Smooth muscle cell of the brain vasculature (primary cell): ENCODE measurements around the gene BID.

Experiments
- DNase-seq: peaks from one replicate; pipeline ENCODE4 v3.0.0-alpha.2; 2012; ENCODE audit warnings: low read depth, low spot score

The BID gene

DNA sequence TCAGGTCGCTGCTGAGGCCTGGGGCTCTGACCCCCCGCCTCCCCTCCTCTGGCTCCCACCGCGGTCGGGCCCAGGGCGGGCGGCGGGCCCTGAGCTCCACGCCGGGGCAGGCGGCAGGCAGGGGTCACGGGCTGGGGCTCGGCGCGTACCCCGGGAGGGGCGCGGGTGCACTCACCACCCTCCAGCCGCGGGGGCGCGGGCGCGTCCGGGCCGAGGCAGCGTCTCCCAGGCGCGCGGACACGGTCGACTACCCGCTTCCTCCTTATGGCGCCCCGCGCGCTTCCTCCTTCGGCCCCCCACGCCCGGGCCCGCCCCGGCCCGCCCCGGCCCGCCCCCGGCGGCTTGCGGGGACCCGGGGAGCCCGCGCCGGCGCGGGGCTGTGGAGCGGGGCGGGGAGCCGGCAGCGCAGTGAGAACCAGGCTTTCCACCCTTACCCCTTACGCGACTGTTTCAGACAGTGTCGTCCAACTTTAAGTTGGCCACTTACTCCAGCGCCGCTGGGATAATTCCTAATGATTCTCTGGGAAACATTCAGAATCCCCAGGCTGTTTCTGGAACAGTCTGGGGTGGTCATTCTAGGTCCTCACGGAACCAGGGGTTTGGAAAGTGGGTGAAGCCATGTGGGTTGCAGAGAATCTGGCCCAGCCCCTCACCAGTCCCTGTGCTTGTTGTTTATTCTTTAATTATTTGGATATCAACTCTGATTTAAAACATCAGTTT, at the start of gene BID:
TSS of gene BID (minus strand) at position 264 of the 720 bp plus-strand sequence. CDS start 24,353 bp downstream, outside the sequence.
- DNase-seq, result no peak

DNA sequence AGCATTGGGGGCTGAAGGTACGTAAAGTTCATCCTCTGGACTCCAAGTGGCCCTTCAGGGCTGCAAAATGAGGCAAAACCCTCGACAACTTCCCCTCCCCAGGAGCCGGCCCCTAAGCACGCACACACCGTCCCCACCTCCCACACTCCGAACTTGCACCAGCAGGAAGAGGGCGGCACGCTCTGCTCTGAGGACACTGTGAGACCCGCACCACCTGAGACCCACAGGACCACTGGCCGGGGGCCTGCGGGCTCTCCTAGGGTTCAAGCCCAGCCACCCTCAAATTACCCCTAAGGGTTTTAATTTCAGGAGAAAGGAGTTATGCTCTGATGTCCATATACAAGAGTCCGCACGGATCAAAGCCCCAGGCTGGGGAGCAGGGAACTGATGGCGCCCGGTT, 49.7 kb upstream of the BID start:
- no peak for DNase-seq

DNA sequence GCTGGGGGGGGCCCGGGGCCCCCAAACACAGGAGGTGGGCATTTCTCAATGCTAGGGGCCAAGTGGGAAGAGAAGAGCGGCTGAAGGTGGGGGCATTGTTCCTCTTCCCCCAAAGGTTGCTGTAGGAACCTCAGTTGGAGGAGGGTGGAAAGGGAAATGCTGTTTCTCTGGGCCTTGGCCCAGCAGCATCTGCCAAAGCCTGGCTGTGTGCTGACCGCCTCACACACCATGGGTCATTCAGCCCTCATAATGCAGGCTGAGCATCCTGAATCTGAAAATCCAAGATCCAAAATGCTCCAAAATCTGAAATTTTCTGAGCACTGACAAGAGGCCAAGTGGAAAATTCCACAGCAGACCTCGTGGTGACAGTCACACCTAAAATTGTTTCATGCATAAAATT, 49.0 kb upstream of the BID start:
- DNase-seq, result no peak

DNA sequence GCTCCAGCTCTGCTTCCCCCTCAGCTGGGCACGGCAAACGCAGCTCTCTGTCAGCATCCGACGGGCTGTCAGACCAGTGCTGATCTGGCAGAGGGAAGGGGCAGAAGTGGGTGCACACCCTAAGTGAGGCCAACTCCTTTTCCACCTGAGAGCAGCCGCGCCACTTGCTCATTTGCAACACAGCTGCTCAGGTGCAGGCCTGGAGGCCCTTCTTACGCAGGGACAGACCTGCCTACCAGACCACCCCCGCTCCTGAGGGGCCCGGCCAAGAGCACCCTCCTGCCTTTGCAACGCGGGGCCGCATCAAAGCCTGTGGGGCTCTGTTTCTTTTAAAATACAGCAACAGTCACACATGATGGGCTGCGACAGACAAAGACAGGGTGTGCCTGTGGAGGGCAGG, 47.8 kb upstream of the BID start:
- no peak for DNase-seq

DNA sequence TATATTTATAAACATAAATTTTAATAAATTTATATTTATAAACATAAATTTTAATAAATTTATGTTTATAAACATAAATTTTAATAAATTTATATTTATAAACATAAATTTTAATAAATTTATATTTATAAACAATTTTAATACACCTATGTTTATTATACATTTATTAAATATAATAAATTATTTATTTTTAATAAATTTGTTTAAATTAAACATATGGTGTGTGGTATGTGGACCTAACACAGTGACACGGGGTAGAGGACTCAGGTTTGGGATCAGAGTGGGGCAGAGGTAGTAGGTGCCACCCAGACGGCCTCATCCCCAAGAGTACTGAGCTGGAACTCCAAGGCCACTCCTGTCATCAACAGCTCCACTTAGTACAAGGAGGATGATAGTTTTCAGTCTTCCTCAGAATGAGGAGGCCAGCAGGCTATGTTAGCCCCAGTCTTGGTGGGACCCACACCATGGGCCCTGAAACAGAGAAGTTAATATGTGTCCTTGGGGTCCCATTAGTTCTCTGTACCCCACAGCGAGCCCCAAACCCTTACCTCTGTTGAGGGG, 46.7 kb upstream of the BID start:
- DNase-seq, result no peak

DNA sequence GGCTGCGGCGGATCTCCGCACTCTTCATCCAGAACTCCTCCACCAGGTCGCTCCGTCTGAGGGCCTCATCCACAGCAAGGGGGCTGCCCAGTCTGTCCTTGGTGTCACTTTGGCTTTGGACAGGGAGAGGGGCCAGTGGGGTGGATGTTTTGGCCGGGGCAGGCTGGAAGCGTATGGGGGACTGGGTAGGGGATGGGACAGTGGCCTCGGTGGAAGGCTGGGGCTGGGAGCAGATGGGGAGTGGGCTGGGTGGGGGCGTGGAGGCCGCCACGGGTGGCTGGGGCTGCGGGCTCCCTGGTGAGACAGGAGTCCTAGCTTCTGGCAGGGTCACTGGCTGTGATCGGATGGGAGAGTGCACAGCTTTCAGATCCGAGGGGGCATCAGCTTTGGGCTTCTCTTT, 44.4 kb upstream of the BID start:
- no peak for DNase-seq

DNA sequence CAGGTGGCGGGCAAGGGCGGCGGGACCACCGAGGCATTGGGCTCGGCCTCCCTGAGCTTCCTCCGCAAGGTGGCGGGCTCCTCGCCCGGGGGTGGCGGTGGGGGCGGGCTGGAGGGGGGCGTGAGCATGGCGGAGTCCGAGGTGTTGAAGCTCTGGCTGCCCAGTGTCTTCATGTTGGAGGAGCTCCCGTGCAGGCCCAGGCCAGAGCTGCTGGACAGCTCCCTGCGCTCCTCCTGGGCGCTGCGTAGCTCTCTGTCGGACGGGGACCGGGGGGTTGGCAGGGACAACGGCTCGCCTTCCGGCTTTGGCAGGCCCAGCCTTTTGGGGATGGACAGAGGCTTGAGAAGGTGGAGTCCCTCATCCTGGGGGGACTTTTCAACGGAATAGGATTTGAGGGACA, 43.9 kb upstream of the BID start:
- no peak for DNase-seq

DNA sequence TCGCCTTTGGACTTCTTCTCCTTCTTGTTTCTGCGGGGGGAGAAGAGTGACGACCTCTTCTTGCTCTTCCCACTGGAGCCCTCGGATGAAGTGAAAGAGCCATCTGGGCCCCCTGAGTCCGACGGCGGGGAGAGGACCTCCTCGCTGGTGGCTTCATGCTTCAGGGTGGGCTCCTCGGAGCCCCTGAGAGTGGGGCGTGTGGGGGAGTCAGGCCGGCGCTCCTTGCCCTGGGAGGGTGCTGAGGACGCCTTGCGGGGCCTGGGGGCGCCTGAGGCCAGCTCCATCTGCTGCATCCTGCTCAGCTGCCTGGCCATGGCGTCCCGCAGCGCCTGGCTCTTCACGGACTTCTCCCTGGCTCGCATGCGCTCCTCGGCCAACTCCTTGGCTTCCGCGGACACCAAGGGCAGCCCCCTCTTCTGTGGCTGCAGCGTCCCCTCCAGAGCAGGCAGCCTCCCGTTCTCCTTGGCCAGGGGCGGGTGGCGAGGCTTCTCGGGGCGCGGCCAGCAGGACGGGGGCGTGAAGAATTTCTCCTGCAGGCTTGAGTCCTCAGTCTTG, 43.3 kb upstream of the BID start:
- DNase-seq, result no peak

DNA sequence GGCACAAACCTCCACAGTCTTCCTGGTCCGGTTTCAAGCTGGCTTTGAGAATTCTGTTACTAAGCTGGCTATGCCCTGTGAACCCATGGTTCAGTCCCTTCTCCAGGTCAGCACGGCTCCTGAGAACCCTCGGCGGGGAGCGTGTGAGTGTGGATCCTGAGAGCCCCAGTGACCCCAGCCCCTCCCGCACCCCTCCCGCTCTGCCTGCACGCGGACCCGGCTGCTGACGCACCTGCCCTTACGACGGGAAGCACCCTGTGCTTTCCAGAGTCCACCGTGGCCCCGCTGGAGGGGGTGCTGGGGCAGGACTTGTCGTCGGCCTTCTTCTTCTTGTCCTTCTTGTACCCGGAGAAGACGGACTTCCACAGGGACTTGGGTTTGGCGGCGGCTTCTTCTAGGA, 42.8 kb upstream of the BID start:
- DNase-seq, result no peak

DNA sequence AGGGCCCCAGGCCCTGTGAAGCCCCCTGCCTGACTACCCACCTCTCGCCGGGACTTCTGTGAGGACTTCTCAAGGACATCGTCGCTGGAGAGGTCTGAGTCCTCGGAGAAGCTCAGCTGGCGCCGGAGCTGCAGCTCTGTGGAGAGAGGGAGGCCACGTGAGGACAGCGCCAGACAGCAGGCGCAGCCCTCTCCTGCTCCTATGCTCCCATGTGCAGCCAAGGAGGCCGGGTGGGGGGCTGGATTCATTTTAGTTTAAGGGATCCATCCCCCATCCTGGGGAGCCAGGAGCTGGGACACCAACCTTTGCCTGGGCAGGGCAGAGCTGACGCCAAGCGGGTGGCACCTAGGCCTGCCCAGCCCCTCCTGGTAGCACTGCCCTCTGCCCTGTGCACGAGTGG, 42.4 kb upstream of the BID start:
- DNase-seq, result no peak

DNA sequence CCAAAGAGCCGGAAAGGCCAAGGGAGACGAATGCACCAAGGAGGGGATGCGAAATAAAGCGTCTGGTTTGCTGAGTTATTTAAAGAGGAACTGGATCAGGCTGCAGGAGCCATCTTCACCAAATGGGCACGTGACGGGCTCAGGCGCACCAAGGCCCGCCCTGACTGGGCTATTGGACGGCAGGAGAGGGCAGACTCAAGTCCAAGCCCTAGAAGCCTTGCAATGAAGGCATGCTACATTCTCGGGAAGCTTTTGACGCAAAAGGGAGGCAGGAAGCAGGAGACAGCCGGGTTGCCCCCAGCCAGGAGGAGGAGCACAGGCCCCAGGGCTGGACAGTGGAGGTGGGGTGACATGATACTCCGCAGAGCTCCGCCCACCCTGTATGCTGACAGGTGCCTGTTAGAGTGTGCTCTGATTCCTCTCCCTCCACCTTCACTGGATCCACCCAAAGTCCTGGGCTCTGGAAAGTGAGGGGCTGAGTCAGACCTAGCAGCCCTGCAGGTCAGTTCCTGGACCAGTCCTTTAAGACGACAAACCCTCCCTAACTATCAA, 41.5 kb upstream of the BID start:
- no peak for DNase-seq

DNA sequence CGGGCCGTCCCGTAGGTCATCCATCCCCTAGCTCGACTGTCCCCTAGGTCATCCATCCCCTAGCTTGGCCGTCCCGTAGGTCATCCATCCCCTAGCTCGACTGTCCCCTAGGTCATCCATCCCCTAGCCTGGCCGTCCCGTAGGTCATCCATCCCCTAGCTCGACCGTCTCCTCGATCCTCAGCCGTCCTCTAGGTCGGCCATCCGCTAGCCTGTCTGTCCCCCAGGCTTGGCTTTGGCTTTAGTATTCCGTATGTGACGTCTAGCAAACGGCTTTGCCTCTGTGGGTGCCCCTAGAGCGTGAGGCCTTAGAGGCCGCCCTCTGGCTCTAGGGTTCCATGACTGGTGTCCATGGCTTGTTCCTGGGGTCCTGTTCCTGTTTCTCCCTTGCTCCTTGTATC, 40.6 kb upstream of the BID start:
- no peak for DNase-seq

DNA sequence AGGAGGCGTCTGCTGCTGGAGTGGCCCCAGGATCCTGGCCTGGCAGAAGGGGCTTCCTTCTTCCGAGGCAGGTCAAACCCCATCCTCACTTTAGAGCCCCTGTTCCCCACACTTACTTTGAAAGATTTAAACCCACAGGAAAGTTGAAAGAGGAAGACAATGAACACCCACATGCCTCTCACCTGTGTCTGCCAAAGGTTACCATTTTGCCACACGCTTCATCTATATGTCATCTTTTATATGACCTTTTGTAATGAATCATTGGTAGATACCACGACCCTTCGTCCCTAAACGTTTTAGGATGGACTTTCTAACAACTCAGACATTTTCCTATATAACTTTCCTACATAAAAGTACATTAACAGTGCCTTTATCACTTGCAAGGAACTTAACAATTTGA, 39.8 kb upstream of the BID start:
- DNase-seq, result no peak

DNA sequence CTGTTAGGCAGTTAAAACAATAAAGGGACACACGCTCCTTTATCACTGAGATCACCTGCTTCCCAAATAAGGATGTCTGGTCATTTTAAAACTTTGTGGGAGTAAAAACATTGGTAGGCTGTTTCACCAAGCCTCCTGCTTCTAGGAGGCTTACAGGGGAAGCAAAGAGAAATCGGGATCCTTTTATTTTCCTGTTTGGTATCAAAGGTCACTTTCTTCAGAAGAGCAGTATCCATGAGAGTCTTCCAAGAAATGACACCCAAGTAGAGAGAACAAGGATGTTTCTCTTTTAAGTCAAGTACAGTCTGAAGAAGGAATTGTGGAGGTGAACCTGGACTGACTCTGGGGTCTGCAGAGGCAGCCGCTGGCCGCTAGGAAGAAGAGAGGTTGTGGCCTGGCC, 36.9 kb upstream of the BID start:
- no peak for DNase-seq

DNA sequence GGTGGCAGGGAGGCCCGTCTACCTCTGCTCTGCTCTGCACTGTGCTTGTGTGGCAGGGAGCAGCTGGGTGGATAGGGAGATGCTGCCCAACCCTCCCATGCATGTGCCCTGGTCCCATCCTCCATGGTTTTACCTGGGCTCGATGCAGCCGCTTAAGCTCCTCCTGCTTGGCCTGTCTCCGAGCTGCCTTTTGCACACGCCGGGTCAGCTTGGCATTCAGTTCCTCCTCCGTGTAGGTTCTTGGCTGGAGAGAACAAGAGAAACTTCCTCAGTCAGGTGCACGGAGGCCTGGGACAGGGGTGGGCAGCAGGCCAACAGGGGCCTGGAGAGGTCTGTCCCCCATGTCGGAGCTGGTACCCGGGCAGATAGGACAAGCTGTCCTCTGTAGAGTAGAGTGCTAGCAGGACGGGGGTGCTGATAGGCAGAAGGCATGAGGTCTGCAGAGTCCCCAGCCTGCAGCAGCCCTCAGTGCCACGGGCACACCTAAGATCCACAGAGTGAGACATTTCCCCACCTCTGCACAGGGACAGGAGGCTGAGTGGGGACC, 36.4 kb upstream of the BID start:
- DNase-seq, result no peak

DNA sequence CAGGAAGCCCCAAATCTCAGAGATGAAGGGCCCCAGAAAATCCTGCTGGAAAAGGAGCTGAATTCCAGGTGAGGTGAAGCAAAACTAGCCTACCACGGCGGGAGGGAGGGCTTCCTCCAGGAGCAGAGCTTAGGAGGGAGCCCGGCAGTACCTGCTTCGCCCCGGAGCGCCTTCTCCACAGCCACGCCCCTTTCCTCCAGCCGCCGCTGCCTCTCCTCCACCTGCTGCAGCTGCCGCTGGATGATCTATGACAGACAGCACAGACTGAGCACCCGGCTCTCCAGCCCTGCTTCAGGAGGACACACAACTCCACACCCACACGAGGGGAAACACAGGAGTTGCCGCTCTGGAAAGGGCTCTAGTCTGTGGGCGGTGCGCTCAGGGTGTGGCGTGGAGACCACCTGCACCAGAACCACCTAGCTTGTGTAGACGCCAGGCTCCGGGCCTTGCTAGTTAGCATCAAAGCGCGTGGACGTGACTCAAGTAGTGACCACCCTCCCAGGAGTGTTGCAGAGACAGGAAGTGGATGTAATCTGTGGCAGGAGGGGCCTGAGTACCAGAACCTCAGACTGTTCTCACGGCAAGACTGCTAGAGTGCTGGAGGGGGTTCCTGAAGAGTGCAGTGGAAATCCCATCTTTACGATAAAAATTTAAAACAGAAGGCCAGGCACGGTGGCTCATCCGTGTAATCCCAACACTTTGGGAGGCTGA, 34.6 kb upstream of the BID start:
- no peak for DNase-seq

DNA sequence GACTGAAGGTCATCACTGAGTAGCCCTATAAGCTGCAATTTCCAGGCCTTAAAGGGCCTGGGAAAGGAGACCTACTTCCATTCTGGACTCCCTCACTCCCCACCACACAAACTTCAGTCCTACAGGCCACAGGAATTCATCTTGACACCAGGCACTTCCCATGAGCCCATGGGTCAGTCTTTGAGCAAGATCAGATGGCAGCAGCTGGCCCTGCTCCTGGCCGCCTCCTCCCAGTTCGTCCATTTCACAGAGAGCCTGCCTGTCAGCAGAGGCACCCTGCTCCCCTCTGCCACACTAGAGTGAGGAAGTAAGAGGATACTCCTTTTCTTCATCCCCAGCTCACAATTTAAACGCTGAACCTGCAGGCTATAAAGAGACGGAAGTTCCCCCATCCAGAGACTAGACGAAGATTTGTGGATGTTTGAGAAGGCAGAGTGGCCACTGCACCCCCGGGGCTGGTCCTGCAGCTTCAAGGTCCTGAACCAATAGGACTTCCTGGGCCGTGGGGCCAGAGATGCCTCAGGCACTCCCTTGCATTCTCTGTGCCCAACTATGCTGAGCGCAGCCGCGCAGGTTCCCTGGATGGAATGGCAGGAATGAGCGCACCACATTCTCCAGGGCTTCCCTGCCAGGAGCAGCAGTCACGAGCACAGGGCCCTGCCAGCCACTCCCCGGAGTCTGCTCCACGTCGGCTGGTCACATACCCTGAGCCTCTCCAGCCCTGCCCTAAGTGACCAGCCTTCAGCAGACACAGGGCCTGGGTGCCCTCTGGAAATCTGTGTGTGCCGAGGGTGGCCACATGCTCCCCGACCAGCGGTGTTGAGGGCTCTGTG, 33.5 kb upstream of the BID start:
- no peak for DNase-seq

DNA sequence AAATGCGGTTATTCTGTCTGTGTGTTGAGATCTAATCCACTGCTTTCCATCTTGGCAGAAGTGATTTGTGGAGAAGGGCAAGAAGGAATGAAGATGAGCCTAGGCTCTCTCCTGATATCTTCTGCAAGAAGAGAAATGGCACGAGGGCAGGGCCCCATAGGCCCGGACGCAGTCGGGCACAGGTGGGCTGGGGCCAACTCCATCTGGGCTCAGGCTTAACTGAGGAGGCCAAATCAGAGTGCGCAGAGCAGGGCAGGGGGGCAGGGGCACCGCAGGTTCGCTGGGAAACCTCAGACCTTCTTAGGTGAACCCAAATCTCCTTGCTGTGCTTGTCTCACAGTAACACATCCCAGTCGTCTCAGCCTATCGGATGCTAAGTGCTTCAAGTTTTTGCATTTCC, 32.8 kb upstream of the BID start:
- no peak for DNase-seq

DNA sequence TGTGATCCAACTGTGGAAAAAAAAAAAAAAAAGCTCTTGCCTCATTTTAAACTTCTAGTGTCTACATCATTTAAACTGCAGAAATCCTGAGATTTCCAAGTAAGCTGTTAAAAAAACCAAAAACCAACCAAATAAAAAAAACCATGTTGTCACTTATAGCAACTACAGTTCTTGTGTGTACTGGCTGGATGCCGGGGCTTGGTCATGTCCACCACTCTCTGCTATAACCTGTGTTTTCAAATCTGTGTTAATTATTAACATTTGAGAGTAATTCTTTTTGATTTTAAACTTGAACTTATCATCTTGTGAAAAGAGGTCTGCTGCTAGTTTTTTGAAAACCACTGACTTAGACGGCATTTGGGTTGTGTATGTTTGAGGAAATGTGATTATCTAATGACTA, 32.2 kb upstream of the BID start:
- DNase-seq, result no peak

DNA sequence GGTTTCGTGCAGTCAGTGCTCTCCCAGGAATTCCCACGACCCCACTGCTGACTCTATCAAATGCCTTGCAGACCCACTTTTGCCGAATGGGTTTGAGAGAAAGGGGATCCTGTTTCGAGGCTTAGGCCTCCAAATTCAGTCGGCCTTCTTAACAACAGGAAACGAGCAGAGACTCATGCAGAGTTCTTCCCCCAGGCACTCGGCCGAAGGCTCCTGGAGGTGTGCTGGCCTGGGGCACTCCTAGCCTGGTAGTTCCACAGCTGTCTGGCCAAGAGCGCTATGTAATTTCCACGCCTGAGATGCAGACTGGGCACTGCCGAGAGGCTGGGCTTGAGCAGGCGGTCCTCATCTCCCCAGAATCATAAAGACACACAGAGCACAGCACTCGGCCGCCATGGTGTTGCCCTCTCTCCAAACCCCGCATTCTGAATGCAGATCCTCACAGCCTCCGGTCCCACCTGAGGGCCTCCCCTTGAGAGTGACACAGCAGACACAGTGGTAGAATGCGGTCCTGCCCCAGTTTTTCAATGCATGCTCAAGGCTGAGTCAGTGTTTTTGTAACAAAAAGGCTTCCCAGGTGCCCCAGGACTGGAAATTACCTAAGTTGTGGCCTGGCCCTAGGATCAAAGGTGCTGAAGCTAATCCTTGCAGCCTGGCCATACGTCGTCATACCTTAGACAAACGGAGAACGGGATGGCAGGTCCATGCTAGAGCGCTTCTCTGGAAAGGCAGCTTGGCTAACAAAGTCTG, 30.2 kb upstream of the BID start:
- no peak for DNase-seq
